Measurements from ENCODE around the gene YJU2.
"Not testable (repeated sequence)": the region's sequence is repeated elsewhere in the genome, so short reads cannot be mapped to it uniquely, and the experiment has no call there.

The YJU2 gene

DNA sequence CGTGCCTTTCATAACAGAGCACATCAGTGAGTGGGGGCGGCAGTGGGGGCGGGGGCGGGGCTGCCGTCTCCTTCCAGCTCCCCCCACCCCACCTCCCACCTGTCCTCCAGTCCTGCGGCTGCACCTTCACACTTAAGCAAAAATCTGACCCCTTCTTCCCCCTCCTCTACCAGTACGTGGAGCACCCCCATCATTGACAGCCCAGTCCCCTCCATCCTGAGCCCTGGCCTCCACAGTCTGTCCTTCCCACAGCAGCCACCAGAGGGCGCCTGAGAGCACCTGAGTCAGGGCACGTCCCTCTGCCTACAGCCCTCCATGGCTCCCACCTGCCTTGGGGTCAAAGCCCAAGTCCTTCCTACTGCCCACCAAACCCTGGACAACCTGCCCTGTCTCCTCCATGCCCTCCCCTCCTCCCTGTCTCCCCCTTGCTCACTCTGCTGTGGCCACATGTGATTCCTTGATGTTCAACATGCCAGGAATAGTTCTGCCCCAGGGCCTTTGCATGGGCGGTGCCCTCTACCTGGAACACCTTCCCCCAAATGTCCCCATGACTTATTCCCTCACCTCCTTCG lies 13.5 kb upstream of the YJU2 start:
- ChIA-PET POLR2A (ENCODE audit: low non-redundant PET) (interaction anchor here (0.6 to 1.1 kb wide), 3 partner anchors 19 to 109 kb away, joined by 3 to 4 read pairs (median 3); no protein-coding TSS in a partner anchor), CTCF (interaction anchor here (0.5 to 1.5 kb wide), 10 partner anchors 8 to 1091 kb away, joined by 3 to 7 read pairs (median 4); no protein-coding TSS in a partner anchor)
- H3K27ac ChIP-seq = no peak overlapping the region
- TF ChIP-seq CTCF (conservative IDR thresholded peaks at IDR 0.05; ENCODE audit: low read depth) = peak; percentile 79
- no peak for DNase-seq (ENCODE audit: low spot score)

GRCh38 chr19:4234142-4234861 lies 12.6 kb upstream of the YJU2 start:
- no peak for TF ChIP-seq CTCF (conservative IDR thresholded peaks at IDR 0.05; ENCODE audit: low read depth)
- H3K27ac ChIP-seq = no peak overlapping the region
- DNase-seq (ENCODE audit: low spot score) = no peak
- ChIA-PET POLR2A (ENCODE audit: low non-redundant PET) (no interaction called here), CTCF (interaction anchor here (0.6 to 1.5 kb wide), 3 partner anchors 27 to 201 kb away, joined by 3 to 7 read pairs (median 3); no protein-coding TSS in a partner anchor)

DNA sequence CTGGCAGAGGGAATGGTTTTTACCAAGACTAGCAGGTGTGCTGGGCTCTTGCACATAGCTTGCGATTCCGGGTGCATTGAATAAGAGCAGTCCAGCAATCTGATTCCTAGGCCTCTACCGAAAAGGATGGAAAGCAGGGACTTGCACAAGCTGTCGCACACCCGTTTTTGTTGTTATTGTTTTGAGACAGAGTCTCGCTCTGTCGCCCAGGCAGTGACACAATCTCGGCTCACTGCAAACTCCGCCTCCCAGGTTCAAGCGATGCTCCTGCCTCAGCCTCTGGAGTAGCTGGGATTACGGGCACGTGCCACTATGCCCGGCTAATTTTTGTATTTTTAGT lies 12.0 kb upstream of the YJU2 start:
- ChIA-PET POLR2A (ENCODE audit: low non-redundant PET) (no interaction called here), CTCF (interaction anchor here (1.5 kb wide), 1 partner anchor 28 kb away, joined by 3 read pairs; no protein-coding TSS in a partner anchor)
- no peak for TF ChIP-seq CTCF (conservative IDR thresholded peaks at IDR 0.05; ENCODE audit: low read depth)
- no peak overlapping the region for H3K27ac ChIP-seq
- no peak for DNase-seq (ENCODE audit: low spot score)

- POLR2A ChIA-PET (ENCODE audit: low non-redundant PET); CTCF ChIA-PET; H3K27ac ChIP-seq; DNase-seq (ENCODE audit: low spot score): not testable (repeated sequence)
Observed at GRCh38 chr19:4237510-4237909, 9.4 kb upstream of the YJU2 start.

DNA sequence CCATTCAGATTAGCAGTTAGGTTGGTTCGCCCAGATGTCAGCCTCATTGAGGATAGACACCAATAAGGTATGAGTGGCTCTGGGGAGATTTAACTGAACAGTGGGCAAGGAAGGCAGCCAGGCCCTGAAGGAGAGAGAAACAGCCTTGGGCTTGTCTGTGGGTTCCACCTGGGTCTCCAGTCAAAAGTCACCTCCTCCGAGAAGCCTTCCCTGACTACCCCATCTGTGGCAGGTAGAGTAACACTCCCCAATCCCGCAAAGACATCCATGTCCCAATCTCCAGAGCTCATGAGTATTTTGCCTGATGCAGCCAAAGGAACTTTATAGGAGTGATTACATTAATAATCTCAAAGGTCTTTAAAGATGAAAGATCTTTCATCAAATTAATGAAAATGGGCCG lies 8.0 kb upstream of the YJU2 start:
- TF ChIP-seq CTCF (conservative IDR thresholded peaks at IDR 0.05; ENCODE audit: low read depth) = no peak
- CTCF ChIA-PET = no interaction called here
- POLR2A ChIA-PET (ENCODE audit: low non-redundant PET) = no interaction called here

GRCh38 chr19:4241824-4242430 lies 5.0 kb upstream of the YJU2 start:
- TF ChIP-seq CTCF (conservative IDR thresholded peaks at IDR 0.05; ENCODE audit: low read depth) = no peak
- no peak overlapping the region for H3K27ac ChIP-seq
- ChIA-PET POLR2A (ENCODE audit: low non-redundant PET) (no interaction called here), CTCF (interaction anchor here (1.2 kb wide), 1 partner anchor 9 kb away, joined by 4 read pairs; no protein-coding TSS in a partner anchor)
- no peak for DNase-seq (ENCODE audit: low spot score)

More for the DNA sequence above, 8.0 kb upstream of the YJU2 start:
- no peak for DNase-seq (ENCODE audit: low spot score)
- H3K27ac ChIP-seq = no peak overlapping the region

GRCh38 chr19:4245938-4246337 lies 942 bp upstream of the YJU2 start:
- POLR2A ChIA-PET (ENCODE audit: low non-redundant PET); DNase-seq (ENCODE audit: low spot score): not testable (repeated sequence)
- CTCF ChIA-PET = interaction anchor here (0.6 to 0.7 kb wide), 2 partner anchors 33 to 150 kb away, joined by 3 to 5 read pairs; partner anchors contain the start of gene SHD
- peak overlapping the region; percentile 93 for H3K27ac ChIP-seq
